ENCODE results near the gene SNAI1.

Gene SNAI1

GRCh38 chr20:50017576-50018248 is 34.9 kb downstream of the SNAI1 start:
- in situ Hi-C loops (cut with MboI; ENCODE audit: low sequenced_read_pairs, unreplicated experiment) = no loop called here
- no peak for DNase-seq (ENCODE audit: low spot score)
- TF ChIP-seq CTCF (IDR thresholded peaks at IDR 0.05; ENCODE audit: borderline replicate concordance, control extremely low read depth, extremely low read depth, insufficient read depth, missing control alignments) = no peak

- no peak for TF ChIP-seq CTCF (IDR thresholded peaks at IDR 0.05; ENCODE audit: borderline replicate concordance, control extremely low read depth, extremely low read depth, insufficient read depth, missing control alignments)
- DNase-seq (ENCODE audit: low spot score) = no peak
- in situ Hi-C loops (cut with MboI; ENCODE audit: low sequenced_read_pairs, unreplicated experiment) = no loop called here
These were observed 36.9 kb downstream of the SNAI1 start for GRCh38 chr20:50019466-50020256.

GRCh38 chr20:50020288-50020687 is 37.5 kb downstream of the SNAI1 start:
- in situ Hi-C loops (cut with MboI; ENCODE audit: low sequenced_read_pairs, unreplicated experiment) = no loop called here
- no peak for DNase-seq (ENCODE audit: low spot score)
- TF ChIP-seq CTCF (IDR thresholded peaks at IDR 0.05; ENCODE audit: borderline replicate concordance, control extremely low read depth, extremely low read depth, insufficient read depth, missing control alignments) = no peak

- no peak for TF ChIP-seq CTCF (IDR thresholded peaks at IDR 0.05; ENCODE audit: borderline replicate concordance, control extremely low read depth, extremely low read depth, insufficient read depth, missing control alignments)
- in situ Hi-C loops (cut with MboI; ENCODE audit: low sequenced_read_pairs, unreplicated experiment) = no loop called here
- no peak for DNase-seq (ENCODE audit: low spot score)
These were observed 39.9 kb downstream of the SNAI1 start for GRCh38 chr20:50022676-50023075.

- DNase-seq (ENCODE audit: low spot score) = no peak
- TF ChIP-seq CTCF (IDR thresholded peaks at IDR 0.05; ENCODE audit: borderline replicate concordance, control extremely low read depth, extremely low read depth, insufficient read depth, missing control alignments) = no peak
- in situ Hi-C loops (cut with MboI; ENCODE audit: low sequenced_read_pairs, unreplicated experiment) = no loop called here
These were observed 40.5 kb downstream of the SNAI1 start for GRCh38 chr20:50023116-50023805.

- no peak for DNase-seq (ENCODE audit: low spot score)
- TF ChIP-seq CTCF (IDR thresholded peaks at IDR 0.05; ENCODE audit: borderline replicate concordance, control extremely low read depth, extremely low read depth, insufficient read depth, missing control alignments) = no peak
- in situ Hi-C loops (cut with MboI; ENCODE audit: low sequenced_read_pairs, unreplicated experiment) = no loop called here
These were observed 44.2 kb downstream of the SNAI1 start for GRCh38 chr20:50026746-50027575.

Data from GM13976 (cell line).